Renal pelvis (tissue), 4 donors: ENCODE results near the gene KIF13A. TPM values are rescaled to one million over a fixed set of nuclear protein-coding genes. Genes with fewer than 3 reads are reported as not detected.
A peak's percentile ranks its signal among the peaks of the same experiment; 100 is the strongest.
"Not testable (repeated sequence)": the region's sequence is repeated elsewhere in the genome, so short reads cannot be mapped to it uniquely, and the experiment has no call there.

Source experiments
- DNase-seq: peaks from one replicate; pipeline ENCODE4 v3.0.0-alpha.2; 2013
- polyA plus RNA-seq, 3 donors: library from polyadenylated mRNA; unstranded; fragments of 120-200 nt; gene quantifications; one replicate each; pipeline ENCODE4 v1.2.1, GENCODE V29; 2013; ENCODE audit not compliant: insufficient read length in 3 of 3

The KIF13A gene
- polyA plus RNA-seq, 3 donors = 33.1 to 40.3 (median 37.9) TPM

DNA sequence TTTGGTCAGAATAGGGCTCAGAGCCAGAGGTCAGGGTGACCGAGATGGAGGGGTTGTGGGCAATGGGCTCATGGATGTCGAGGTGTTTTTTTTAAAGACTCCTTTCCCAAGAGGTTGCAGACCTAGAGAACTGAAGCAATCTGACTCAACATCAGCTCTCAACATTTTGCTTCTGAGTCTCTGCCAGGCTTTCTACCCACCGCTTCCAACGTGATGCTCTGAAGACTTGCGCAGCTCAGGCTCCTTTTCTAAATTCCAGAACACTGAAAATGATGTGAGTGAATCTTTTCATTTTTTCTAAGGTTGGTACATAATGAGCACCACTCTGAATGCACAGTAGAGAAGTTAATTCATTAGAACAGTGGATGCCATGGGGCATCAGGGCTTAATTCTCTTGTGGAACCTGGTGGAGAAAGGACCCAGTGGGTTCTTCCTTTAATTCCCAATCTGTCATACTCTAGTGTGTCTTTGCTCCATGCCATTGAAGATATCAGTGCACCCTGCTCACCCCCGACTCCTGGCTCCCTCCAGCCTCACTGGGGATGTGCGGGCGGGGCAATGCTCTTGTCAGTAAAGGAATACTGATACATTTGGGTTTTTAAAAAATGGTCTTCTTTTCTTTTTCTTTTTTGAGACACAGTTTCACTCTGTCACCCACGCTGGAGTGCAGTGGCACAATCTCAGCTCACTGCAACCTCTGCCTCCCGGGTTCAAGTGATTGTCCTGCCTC lies 17.0 kb upstream of the KIF13A start:
- DNase-seq = no peak

GRCh38 chr6:17999425-17999824 lies 12.0 kb upstream of the KIF13A start:
- DNase-seq = no peak

DNA sequence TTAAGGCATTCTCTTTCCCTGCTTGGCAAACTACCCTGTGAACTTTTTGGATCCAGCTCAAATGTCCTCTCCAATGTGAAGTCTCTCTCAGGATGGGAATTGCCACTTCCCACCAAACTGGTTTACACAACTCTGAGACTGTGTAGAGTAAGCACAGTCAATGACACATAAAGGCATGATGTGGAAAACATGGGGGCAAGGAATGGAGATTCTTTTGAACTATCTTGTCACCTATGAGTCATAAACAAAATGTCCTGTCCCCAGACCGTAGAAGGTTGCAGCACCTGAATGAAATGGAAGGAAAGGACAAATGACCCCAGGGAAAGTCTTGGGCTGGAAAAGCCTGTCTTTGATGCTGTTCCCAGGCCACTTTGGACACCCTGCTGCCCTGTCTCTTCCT lies 11.0 kb upstream of the KIF13A start:
- DNase-seq = no peak

- no peak for DNase-seq
Observed at GRCh38 chr6:17998003-17998402, 10.6 kb upstream of the KIF13A start.

DNA sequence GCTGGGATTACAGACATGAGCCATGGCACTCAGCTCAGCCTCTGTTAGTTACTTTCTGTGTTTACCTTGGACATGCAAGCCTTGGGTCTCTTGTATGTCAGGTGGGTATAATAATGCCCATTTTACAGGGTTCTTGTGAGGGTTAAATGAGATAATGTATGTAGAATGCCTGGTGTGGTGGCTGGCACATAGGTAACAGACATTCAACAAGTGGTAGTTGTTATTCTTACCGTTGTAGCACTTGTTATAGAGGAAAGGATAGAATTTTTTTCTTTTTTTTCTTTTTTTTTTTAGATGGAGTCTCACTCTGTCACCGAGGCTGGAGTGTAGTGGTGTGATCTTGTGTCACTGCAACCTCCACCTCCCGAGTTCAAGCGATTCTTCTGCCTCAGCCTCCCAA lies 8.0 kb upstream of the KIF13A start:
- DNase-seq = no peak

DNA sequence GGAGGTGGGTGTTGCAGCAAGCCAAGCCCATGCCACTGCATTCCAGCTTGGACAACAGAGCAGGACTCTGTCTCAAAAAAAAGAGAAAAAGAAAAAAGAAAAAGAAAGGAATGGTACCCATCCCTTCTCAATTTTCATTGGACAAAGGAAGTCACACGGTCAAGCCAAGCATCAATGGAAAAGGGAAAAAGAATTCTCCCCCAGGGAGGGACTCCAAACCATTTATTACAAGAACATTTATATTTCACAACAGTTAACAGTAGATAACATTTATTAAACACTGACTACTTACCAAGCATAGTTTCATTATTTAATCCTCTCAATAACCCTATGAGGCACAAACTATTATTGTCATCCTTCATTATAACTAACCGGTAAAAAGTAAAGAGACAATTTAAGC lies 6.6 kb upstream of the KIF13A start:
- DNase-seq = no peak

- no peak for DNase-seq
Observed at GRCh38 chr6:17988422-17988944, 1.0 kb upstream of the KIF13A start.

GRCh38 chr6:17987697-17988421 lies 424 bp upstream of the KIF13A start:
- DNase-seq = peak; percentile 69

- peak; percentile 57 for DNase-seq
Observed at GRCh38 chr6:17986656-17987446, 584 bp downstream of the KIF13A start.

DNA sequence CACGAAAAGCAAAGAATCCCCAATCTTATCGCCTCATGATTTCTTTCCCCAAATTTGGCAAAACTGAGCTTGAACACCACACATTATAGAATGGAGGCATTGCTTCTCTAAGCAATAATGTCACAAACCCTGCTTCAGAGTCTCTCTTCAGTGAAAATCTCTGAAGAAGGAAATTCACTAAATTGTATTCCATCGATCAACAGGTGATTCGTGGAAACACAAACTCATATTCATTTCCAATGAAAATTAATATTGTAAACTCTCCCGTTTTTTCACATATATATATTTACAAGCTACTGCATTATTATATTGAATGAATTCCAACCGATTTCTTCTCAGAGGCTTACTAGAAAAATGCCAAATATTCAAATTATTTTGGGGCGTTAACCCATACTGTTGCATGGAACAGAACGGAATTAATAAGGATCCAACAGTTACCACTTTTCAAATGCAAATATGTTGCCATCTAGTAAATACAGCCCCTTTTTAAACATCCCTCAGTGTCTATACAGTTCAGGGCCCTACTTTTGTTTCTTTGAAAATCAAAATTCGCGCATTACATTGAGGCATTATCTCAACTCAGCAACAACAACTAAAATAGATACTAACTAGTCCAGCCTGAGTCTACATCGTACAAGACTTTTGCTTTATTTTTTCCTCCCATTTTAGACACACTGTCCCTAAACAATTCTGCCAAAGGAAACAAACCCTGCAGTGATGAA lies 1.3 kb downstream of the KIF13A start:
- no peak for DNase-seq

DNA sequence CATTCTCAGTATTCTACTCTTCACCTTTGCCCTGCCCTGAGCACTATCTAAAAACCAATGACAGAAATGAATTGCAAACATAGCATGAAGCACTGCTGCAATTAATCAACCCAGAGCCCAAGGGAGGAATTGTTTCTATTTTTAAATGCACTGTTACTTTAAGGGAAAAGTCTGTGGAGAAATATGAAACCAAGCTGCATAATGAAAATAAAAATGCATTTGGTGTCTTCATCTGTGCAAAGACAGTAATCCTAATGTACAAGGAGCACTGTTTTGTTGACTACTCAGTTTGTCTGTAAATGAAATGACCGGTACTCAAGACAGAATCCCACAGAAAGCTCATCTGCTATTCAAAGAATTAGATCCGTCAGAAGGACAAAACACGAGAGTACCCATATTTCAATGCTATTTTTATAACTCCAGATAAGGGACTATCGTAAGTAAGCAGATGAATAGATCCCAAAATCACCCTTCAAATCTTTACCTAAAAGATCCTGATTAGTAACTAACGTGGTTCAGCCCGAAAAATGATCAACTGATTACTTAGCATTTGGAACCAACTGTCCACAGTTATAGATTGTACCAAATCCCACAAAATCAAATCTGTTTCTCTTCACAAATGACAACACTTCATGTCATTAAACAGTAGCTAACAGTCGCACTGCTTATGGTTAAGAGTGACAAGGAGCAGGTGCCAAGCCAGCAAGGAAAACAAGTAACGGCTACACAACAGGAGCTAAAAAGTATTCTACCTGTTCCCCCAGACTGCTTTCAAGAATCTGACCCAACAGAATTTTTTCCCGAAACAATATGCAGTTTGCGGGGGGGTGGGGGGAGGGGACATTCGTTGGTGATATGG lies 2.4 kb downstream of the KIF13A start:
- no peak for DNase-seq

DNA sequence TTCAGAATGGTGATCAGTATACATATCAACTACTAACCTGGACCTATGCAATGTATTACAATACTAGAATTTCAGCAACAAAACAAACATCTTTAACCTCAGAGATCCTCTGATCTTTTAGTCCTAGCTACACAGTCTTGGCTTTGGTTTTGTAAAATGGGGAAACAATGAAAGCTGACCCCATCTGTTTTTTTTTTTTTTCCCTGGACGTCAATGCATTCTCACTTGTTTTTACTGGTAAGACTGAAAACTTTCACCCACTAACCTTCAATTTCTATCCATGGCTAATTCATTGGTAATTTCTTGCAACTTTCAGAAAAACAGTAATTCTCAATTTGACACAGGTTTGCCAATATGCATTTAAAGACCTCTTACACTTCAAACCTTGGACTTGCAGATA lies 3.0 kb downstream of the KIF13A start:
- no peak for DNase-seq

DNA sequence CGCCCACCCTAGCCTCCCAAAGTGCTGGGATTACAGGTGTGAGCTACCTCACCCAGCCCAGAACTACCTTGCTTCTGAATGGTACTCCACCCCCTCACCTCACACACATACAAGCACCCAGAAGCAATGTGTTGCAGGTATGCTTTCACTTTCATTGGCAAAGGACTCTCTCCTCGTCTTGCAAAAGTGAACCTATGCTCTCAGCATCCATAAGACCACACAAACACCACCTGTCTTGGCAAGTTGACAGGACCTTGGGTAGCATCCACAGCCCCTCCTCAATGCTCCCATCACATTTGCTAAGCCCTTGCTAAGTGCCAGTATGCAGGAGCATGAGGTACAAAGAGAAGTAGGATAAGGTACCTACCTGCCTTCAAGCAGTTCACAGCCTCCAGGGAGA lies 3.7 kb downstream of the KIF13A start:
- no peak for DNase-seq

DNA sequence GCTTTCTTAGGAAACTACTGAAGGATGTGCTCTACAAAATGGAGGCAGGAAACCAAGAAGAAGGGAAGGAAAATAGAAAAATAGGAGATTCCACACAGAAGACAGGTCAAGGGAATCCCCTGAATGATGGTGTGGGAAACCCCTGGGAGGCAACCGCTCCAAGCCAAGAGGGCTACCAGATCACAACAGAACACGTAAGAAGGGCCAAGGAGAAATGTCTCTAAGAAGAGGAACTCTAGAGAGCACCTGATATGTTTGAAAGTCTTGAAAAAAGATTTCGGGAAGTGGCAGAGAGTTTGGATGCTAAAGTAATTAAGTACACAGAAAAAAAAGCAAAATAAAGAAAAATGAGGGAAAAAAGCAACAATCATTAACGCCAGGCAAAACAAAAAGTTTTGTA lies 7.1 kb downstream of the KIF13A start:
- DNase-seq = no peak

DNA sequence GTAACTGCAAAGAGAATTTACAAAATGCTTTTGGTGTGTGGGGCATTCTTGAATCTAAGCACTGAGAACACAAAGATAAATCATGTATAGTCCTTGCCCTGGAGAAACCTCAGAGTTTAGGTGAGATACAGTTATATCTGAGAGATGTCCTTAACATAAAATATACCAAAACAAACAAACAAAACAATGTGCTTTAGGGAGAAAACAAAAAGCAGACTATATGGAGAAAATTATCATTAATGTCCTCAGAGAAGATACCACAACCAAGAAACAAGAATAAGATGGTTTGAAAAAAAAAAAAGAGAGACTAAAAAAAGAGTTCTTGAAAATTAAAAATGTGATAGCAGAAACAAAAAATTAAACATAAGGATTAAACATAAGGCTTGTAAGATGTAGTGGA lies 8.0 kb downstream of the KIF13A start:
- no peak for DNase-seq

GRCh38 chr6:17976258-17976657 lies 11.2 kb downstream of the KIF13A start:
- not testable (repeated sequence) for DNase-seq

DNA sequence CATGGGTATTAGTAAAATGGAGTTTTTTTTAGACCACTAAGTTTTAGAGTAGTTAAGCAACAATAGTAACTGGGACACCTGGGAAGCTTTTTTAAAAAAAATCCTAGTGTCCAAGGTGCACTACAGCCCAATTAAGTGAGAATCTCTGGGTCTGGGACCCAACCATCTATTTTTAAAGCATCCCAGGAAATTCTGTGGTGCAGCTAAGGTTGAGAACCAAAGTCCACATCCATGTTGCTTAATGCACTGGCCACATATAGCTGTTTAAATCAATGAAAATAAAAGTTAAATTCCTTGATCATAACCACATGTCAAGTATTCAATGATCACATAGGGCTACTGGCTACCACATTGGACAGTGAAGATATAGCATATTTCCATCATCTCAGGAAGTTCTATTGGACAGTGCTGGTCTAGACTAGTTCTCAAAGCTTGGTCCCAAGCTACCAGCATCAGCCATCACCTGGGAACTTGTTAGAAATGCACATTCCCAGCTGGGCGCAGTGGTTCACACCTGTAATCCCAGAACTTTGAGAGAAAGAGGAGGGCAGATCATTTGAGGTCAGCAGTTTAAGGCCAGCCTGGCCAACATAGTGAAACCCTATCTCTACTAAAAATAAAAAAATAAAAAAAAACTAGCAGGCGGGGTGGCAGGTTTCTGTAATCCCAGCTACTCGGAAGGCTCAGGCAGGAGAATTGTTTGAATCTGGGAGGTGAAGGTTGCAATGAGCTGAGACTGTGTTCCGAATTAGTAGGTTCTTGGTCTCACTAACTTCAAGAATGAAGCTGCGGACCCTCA lies 12.7 kb downstream of the KIF13A start:
- no peak for DNase-seq

GRCh38 chr6:17972978-17973622 lies 14.3 kb downstream of the KIF13A start:
- no peak for DNase-seq
